A549 (cell line): ENCODE data around the gene MIB1. TPM values are rescaled to one million over a fixed set of nuclear protein-coding genes. Genes with fewer than 3 reads are reported as not detected.

Source experiments
- ATAC-seq, 2 experiments: fragments of 200-7000 bp in 1 of 2; fragments of >200 bp in 1 of 2; cut with Nextera tagmentation in 1 of 2; cut with Tn5 transposase in 1 of 2; 3 replicates each; pipeline versions ENCODE4 v1.8.0 to v1.9.1; 2018 to 2020; ENCODE audit warnings: mild to moderate bottlenecking in 1 of 2, moderate library complexity in 1 of 2
- CTCF ChIA-PET: fragments of 300-600 bp; sonication (Branson Sonifier 250); formaldehyde crosslinking; extraction: SDS; loops from one replicate; lab custom pipeline; 2021; ENCODE audit warnings: antibody characterized with exemption, inconsistent platforms; lab: Yijun Ruan, JAX
- POLR2A ChIA-PET: fragments of 350-600 bp; formaldehyde crosslinking; extraction: SDS; loops from one replicate; lab custom pipeline; 2021; ENCODE audit warnings: antibody characterized with exemption, inconsistent platforms; lab: Yijun Ruan, JAX
- DNase-seq, 2 experiments: peaks; one replicate each; pipeline versions ENCODE4 v3.0.0 to v3.0.0-alpha.2; 2011 to 2016; ENCODE audit warnings: low read depth in 1 of 2, low spot score in 1 of 2
- FAIRE-seq: peaks from 2 replicates; lab custom pipeline; 2011; peaks lifted over from hg19 to GRCh38; lab: Jason Lieb, UNC
- H3K27ac ChIP-seq, 2 experiments: fragments of >200 bp; sonication (Bioruptor Twin); formaldehyde crosslinking; 3 replicates each; pipeline ENCODE4 v1.5.1; 2016 to 2017
- H3K4me1 ChIP-seq: fragments of >200 bp; sonication (Bioruptor Twin); formaldehyde crosslinking; 3 replicates; pipeline ENCODE4 v1.6.1; 2016
- H3K4me2 ChIP-seq: fragments of >200 bp; sonication (Bioruptor Twin); formaldehyde crosslinking; 3 replicates; pipeline ENCODE4 v1.6.1; 2016
- H3K4me3 ChIP-seq: fragments of >200 bp; sonication (Bioruptor Twin); formaldehyde crosslinking; 3 replicates; pipeline ENCODE4 v1.5.1; 2016
- H3K9me3 ChIP-seq: fragments of >200 bp; sonication (Bioruptor Twin); formaldehyde crosslinking; 3 replicates; pipeline ENCODE4 v1.6.1; 2016
- ATOH8 ChIP-seq: fragments of 250-450 bp; sonication (Bioruptor Pico); IDR thresholded peaks from 2 replicates; pipeline ENCODE4 v1.5.0; 2020; ENCODE audit warnings: low read depth, mild to moderate bottlenecking, moderate library complexity
- BHLHE40 ChIP-seq: IDR thresholded peaks from 2 replicates; pipeline ENCODE4 v1.6.1; 2012; ENCODE audit warnings: low read depth, low read length, inconsistent platforms
- CBX8 ChIP-seq: fragments of 200-600 bp; sonication (generic); IDR thresholded peaks from 2 replicates; pipeline ENCODE4 v1.6.1; 2016
- CHD2 ChIP-seq: fragments of 150-350 bp; IDR thresholded peaks from 2 replicates; pipeline ENCODE4 v1.6.1; 2014; ENCODE audit warnings: low read length; ENCODE audit not compliant: partially characterized antibody
- CHD4 ChIP-seq: fragments of 200-600 bp; sonication (generic); IDR thresholded peaks from 2 replicates; pipeline ENCODE4 v1.6.1; 2016; ENCODE audit warnings: antibody characterized with exemption, mild to moderate bottlenecking, borderline replicate concordance
- CTCF ChIP-seq: fragments of >200 bp; sonication (Bioruptor Twin); formaldehyde crosslinking; IDR thresholded peaks from 3 replicates; pipeline ENCODE4 v1.5.1; 2016
- EHMT2 ChIP-seq: fragments of 200-600 bp; sonication (generic); IDR thresholded peaks from 2 replicates; pipeline ENCODE4 v1.6.1; 2016; ENCODE audit warnings: antibody characterized with exemption, low read depth, mild to moderate bottlenecking, moderate library complexity
- ESRRA ChIP-seq: fragments of 150-350 bp; IDR thresholded peaks from 2 replicates; pipeline ENCODE4 v1.6.1; 2014; ENCODE audit warnings: mild to moderate bottlenecking, low read length, borderline replicate concordance
- FOXS1 ChIP-seq: fragments of 250-450 bp; sonication (Bioruptor Pico); IDR thresholded peaks from 2 replicates; pipeline ENCODE4 v1.5.0; 2020; ENCODE audit warnings: mild to moderate bottlenecking, moderate library complexity
- GATA3 ChIP-seq: IDR thresholded peaks from 2 replicates; pipeline ENCODE4 v1.6.1; 2012; ENCODE audit warnings: borderline replicate concordance
- HEYL ChIP-seq: fragments of 250-450 bp; sonication (Bioruptor Pico); IDR thresholded peaks from 2 replicates; pipeline ENCODE4 v1.8.0; 2021; ENCODE audit warnings: mild to moderate bottlenecking, moderate library complexity
- HOXA7 ChIP-seq: fragments of 250-450 bp; sonication (Bioruptor Pico); IDR thresholded peaks from 2 replicates; pipeline ENCODE4 v1.5.0; 2020; ENCODE audit warnings: mild to moderate bottlenecking, moderate library complexity
- JUN ChIP-seq, 2 experiments: fragments of >200 bp; sonication (Bioruptor Twin); formaldehyde crosslinking; IDR thresholded peaks; 2 replicates in 1 of 2; 3 replicates in 1 of 2; pipeline ENCODE4 v1.6.1; 2016 to 2017
- KDM5A ChIP-seq: fragments of 200-600 bp; sonication (generic); IDR thresholded peaks from 2 replicates; pipeline ENCODE4 v1.6.1; 2016; ENCODE audit warnings: antibody characterized with exemption, mild to moderate bottlenecking
- MAFK ChIP-seq: fragments of 450-650 bp; IDR thresholded peaks from 2 replicates; pipeline ENCODE4 v1.6.1; 2014; ENCODE audit not compliant: partially characterized antibody
- MAZ ChIP-seq: fragments of 150-350 bp; IDR thresholded peaks from 2 replicates; pipeline ENCODE4 v1.6.1; 2014; ENCODE audit warnings: antibody characterized with exemption, low read depth, low read length, borderline replicate concordance
- NFE2L2 ChIP-seq: fragments of 150-350 bp; conservative IDR thresholded peaks from 2 replicates; pipeline ENCODE4 v1.6.1; 2014; ENCODE audit warnings: low read length
- POLR2AphosphoS2 ChIP-seq: conservative IDR thresholded peaks from 2 replicates; pipeline ENCODE4 v1.6.1; 2012; ENCODE audit warnings: low read length, improper control_type of control experiment, inconsistent platforms
- RAD21 ChIP-seq, 2 experiments: fragments of >200 bp in 1 of 2; sonication (Bioruptor Twin) in 1 of 2; formaldehyde crosslinking in 1 of 2; IDR thresholded peaks in 1 of 2; conservative IDR thresholded peaks in 1 of 2; 2 replicates in 1 of 2; 3 replicates in 1 of 2; pipeline ENCODE4 v1.6.1; 2012 to 2018; ENCODE audit warnings: inconsistent platforms in 1 of 2
- RFX5 ChIP-seq: fragments of 450-650 bp; IDR thresholded peaks from 2 replicates; pipeline ENCODE4 v1.7.1; 2014; ENCODE audit warnings: antibody characterized with exemption, mild to moderate bottlenecking, moderate library complexity
- SREBF2 ChIP-seq: fragments of 450-650 bp; IDR thresholded peaks from 2 replicates; pipeline ENCODE4 v1.6.1; 2014; ENCODE audit warnings: mild to moderate bottlenecking, moderate library complexity
- ZC3H11A ChIP-seq: fragments of 450-650 bp; IDR thresholded peaks from 2 replicates; pipeline ENCODE4 v1.6.1; 2014; ENCODE audit warnings: antibody characterized with exemption, mild to moderate bottlenecking
- ZFP36 ChIP-seq: fragments of 450-650 bp; IDR thresholded peaks from 2 replicates; pipeline ENCODE4 v1.6.1; 2014; ENCODE audit warnings: borderline replicate concordance; ENCODE audit not compliant: partially characterized antibody
- WGBS: methylation state at CpG from one replicate; pipeline ENCODE4 v1.1.6; 2017; ENCODE audit errors: missing lambda C conversion rate; 5-methylcytosine and 5-hydroxymethylcytosine counted together
- polyA plus RNA-seq, 4 experiments: library from polyadenylated mRNA; depleted of rRNA in 3 of 4; stranded (reverse); fragments of >200 nt; fragmentation: RNase III in 1 of 4; extraction: RNeasy Plus Mini Kit Qiagen cat#74134 plus additional on column Dnase treatment in 1 of 4; gene quantifications; 2 replicates in 3 of 4; 3 replicates in 1 of 4; pipeline ENCODE4 v1.2.3, GENCODE V29; 2011 to 2017
- TF ChIP-seq, protein P1 (sequence below): fragments of 250-450 bp; sonication (Bioruptor Pico); IDR thresholded peaks from 2 replicates; pipeline ENCODE4 v1.5.0; 2021; ENCODE audit warnings: mild to moderate bottlenecking, moderate library complexity, borderline replicate concordance
- TF ChIP-seq, protein P2 (sequence below): fragments of >200 bp; sonication (Bioruptor Twin); formaldehyde crosslinking; IDR thresholded peaks from 2 replicates; pipeline ENCODE4 v1.6.1; 2016
- TF ChIP-seq, protein P3 (sequence below): fragments of 150-350 bp; IDR thresholded peaks from 2 replicates; pipeline ENCODE4 v1.6.1; 2014; ENCODE audit warnings: low read depth, mild to moderate bottlenecking, low read length

MIB1 gene
- polyA plus RNA-seq, 2 of the 4 experiments (the other 2 are of a cell fraction): 9.6 to 22.2 TPM

GRCh38 chr18:21745231-21745630 lies 4.6 kb downstream of the MIB1 start:
- Histone ChIP-seq H3K4me3 (no peak overlapping the region), H3K4me1 (peaks cover 10% of the 10 kb centered on the region; the same call in 2 of the 3 replicates), H3K4me2 (no peak overlapping the region), H3K27ac (no peak overlapping the region), H3K9me3 (no peaks in the 10 kb centered on the region)
- ChIA-PET CTCF (no interaction called here), POLR2A (no interaction called here)
- ATAC-seq (no peak), DNase-seq (no peak), FAIRE-seq (no peak)
- no peak for TF ChIP-seq HEYL (CRISPR knock-in tag)
- no peak for TF ChIP-seq BHLHE40
- TF ChIP-seq, protein P1, sequence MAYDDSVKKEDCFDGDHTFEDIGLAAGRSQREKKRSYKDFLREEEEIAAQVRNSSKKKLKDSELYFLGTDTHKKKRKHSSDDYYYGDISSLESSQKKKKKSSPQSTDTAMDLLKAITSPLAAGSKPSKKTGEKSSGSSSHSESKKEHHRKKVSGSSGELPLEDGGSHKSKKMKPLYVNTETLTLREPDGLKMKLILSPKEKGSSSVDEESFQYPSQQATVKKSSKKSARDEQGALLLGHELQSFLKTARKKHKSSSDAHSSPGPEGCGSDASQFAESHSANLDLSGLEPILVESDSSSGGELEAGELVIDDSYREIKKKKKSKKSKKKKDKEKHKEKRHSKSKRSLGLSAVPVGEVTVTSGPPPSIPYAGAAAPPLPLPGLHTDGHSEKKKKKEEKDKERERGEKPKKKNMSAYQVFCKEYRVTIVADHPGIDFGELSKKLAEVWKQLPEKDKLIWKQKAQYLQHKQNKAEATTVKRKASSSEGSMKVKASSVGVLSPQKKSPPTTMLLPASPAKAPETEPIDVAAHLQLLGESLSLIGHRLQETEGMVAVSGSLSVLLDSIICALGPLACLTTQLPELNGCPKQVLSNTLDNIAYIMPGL (CRISPR knock-in tag): no peak
- TF ChIP-seq CBX8: no peak
- TF ChIP-seq MAFK: no peak
- no peak for TF ChIP-seq NFE2L2
- TF ChIP-seq RAD21 (conservative IDR thresholded peaks at IDR 0.05 in 1 of 2, IDR thresholded peaks at IDR 0.05 in 1 of 2): no peak
- no peak for TF ChIP-seq ZC3H11A
- no peak for TF ChIP-seq CHD4
- TF ChIP-seq KDM5A: no peak
- no peak for TF ChIP-seq MAZ
- TF ChIP-seq EHMT2: no peak
- 79% methylated on average over 5 of the region's 5 CpGs for WGBS

- ATAC-seq (no peak), DNase-seq (no peak), FAIRE-seq (no peak)
- TF ChIP-seq CHD2 (no peak), RFX5 (no peak), ZC3H11A (no peak), POLR2AphosphoS2 (no peak), JUN (IDR thresholded peaks at IDR 0.05) (no peak), GATA3 (no peak), FOXS1 (CRISPR knock-in tag) (no peak), BHLHE40 (no peak), CHD4 (no peak), SREBF2 (no peak), ZFP36 (no peak)
- WGBS: 69% methylated on average over 2 of the region's 2 CpGs
- Histone ChIP-seq H3K27ac (no peak overlapping the region), H3K4me3 (no peak overlapping the region), H3K4me2 (no peak overlapping the region), H3K9me3 (no peaks in the 10 kb centered on the region), H3K4me1 (peaks cover 17% of the 10 kb centered on the region; the same call in 2 of the 3 replicates)
- ChIA-PET CTCF (interaction anchor here (1.6 kb wide), 1 partner anchor 73 kb away, joined by 4 read pairs; no protein-coding TSS in a partner anchor), POLR2A (no interaction called here)
These were observed 6.7 kb downstream of the MIB1 start for GRCh38 chr18:21747268-21747667.

GRCh38 chr18:21747764-21748693 lies 7.4 kb downstream of the MIB1 start:
- ChIA-PET CTCF (interaction anchor here (0.6 to 1.6 kb wide), 4 partner anchors 72 to 1003 kb away, joined by 3 to 5 read pairs (median 4); no protein-coding TSS in a partner anchor), POLR2A (no interaction called here)
- Histone ChIP-seq H3K4me2 (no peak overlapping the region), H3K27ac (no peak overlapping the region), H3K4me3 (no peak overlapping the region), H3K4me1 (peaks cover 13% of the 10 kb centered on the region; the same call in 2 of the 3 replicates), H3K9me3 (no peaks in the 10 kb centered on the region)
- DNase-seq (no peak), FAIRE-seq (no peak), ATAC-seq (no peak)
- WGBS: 82% methylated on average over 2 of the region's 2 CpGs
- TF ChIP-seq, protein P2, sequence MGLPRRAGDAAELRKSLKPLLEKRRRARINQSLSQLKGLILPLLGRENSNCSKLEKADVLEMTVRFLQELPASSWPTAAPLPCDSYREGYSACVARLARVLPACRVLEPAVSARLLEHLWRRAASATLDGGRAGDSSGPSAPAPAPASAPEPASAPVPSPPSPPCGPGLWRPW: no peak
- TF ChIP-seq CTCF (no peak), KDM5A (no peak), ESRRA (no peak), RFX5 (no peak), SREBF2 (no peak), EHMT2 (no peak), HOXA7 (no peak), FOXS1 (CRISPR knock-in tag) (no peak), ATOH8 (CRISPR knock-in tag) (no peak), GATA3 (no peak)
- TF ChIP-seq, protein P3, sequence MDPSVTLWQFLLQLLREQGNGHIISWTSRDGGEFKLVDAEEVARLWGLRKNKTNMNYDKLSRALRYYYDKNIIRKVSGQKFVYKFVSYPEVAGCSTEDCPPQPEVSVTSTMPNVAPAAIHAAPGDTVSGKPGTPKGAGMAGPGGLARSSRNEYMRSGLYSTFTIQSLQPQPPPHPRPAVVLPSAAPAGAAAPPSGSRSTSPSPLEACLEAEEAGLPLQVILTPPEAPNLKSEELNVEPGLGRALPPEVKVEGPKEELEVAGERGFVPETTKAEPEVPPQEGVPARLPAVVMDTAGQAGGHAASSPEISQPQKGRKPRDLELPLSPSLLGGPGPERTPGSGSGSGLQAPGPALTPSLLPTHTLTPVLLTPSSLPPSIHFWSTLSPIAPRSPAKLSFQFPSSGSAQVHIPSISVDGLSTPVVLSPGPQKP: no peak
